MM.1S (cell line): ENCODE data around the gene SETD3.

Source experiments
- DNase-seq: peaks from one replicate; pipeline ENCODE4 v3.0.0-alpha.2; 2015
- H2AFZ ChIP-seq: fragments of 300-600 bp; sonication (generic); 2 replicates; pipeline ENCODE4 v1.6.0; 2016; ENCODE audit warnings: antibody characterized with exemption, low read length
- H3F3A ChIP-seq: fragments of 300-600 bp; sonication (generic); 2 replicates; pipeline ENCODE4 v1.6.1; 2016; ENCODE audit warnings: mild to moderate bottlenecking, antibody characterized with exemption, low read length, moderate library complexity, mixed read lengths; ENCODE audit not compliant: insufficient read depth
- H3K27ac ChIP-seq: fragments of 300-600 bp; sonication (generic); 2 replicates; pipeline ENCODE4 v1.5.1; 2016; ENCODE audit warnings: mild to moderate bottlenecking, low read length
- H3K27me3 ChIP-seq: fragments of 300-600 bp; sonication (generic); replicated peaks from 2 replicates; pipeline ENCODE4 v1.6.0; 2016; ENCODE audit warnings: low read length; ENCODE audit not compliant: insufficient read depth
- H3K36me3 ChIP-seq: fragments of 300-600 bp; sonication (generic); replicated peaks from 2 replicates; pipeline ENCODE4 v1.6.1; 2016; ENCODE audit warnings: mild to moderate bottlenecking, low read length, mixed read lengths; ENCODE audit not compliant: insufficient read depth
- H3K4me1 ChIP-seq: fragments of 300-600 bp; sonication (generic); 2 replicates; pipeline ENCODE4 v1.6.1; 2016; ENCODE audit warnings: low read length, mixed read lengths
- H3K4me2 ChIP-seq: fragments of 300-600 bp; sonication (generic); 2 replicates; pipeline ENCODE4 v1.6.0; 2016; ENCODE audit warnings: low read depth, low read length
- H3K4me3 ChIP-seq: fragments of 300-600 bp; sonication (generic); 2 replicates; pipeline ENCODE4 v1.5.1; 2016; ENCODE audit warnings: low read length, mixed read lengths
- H3K79me2 ChIP-seq: fragments of 300-600 bp; sonication (generic); 2 replicates; pipeline ENCODE4 v1.6.1; 2016; ENCODE audit warnings: mixed run types, low read length, mixed read lengths
- H3K9ac ChIP-seq: fragments of 300-600 bp; sonication (generic); 2 replicates; pipeline ENCODE4 v1.6.1; 2016; ENCODE audit warnings: low read length, mixed read lengths
- H3K9me2 ChIP-seq: fragments of 300-600 bp; sonication (generic); replicated peaks from 2 replicates; pipeline ENCODE4 v1.6.1; 2016; ENCODE audit warnings: mild to moderate bottlenecking, low read length, mixed read lengths; ENCODE audit not compliant: insufficient read depth
- H3K9me3 ChIP-seq: fragments of 300-600 bp; sonication (generic); replicated peaks from 2 replicates; pipeline ENCODE4 v1.6.1; 2016; ENCODE audit warnings: mild to moderate bottlenecking, low read length, mixed read lengths; ENCODE audit not compliant: insufficient read depth
- H4K20me1 ChIP-seq: fragments of 300-600 bp; sonication (generic); 2 replicates; pipeline ENCODE4 v1.6.1; 2016; ENCODE audit warnings: mild to moderate bottlenecking, low read length, moderate library complexity, mixed read lengths; ENCODE audit not compliant: insufficient read depth
- EZH2 ChIP-seq: fragments of 300-600 bp; sonication (generic); optimal IDR thresholded peaks from 2 replicates; pipeline ENCODE3; 2017; ENCODE audit warnings: low read depth, mild to moderate bottlenecking, antibody characterized with exemption, low read length, mixed read lengths
- EZH2phosphoT487 ChIP-seq: fragments of 300-600 bp; sonication (generic); IDR thresholded peaks from 2 replicates; pipeline ENCODE4 v1.6.1; 2018; ENCODE audit warnings: antibody characterized with exemption, low read length
- TF ChIP-seq, protein P1 (sequence below): fragments of 300-600 bp; sonication (generic); IDR thresholded peaks from 2 replicates; pipeline ENCODE4 v1.5.1; 2016; ENCODE audit warnings: antibody characterized with exemption, low read length, mixed read lengths

SETD3 gene

DNA sequence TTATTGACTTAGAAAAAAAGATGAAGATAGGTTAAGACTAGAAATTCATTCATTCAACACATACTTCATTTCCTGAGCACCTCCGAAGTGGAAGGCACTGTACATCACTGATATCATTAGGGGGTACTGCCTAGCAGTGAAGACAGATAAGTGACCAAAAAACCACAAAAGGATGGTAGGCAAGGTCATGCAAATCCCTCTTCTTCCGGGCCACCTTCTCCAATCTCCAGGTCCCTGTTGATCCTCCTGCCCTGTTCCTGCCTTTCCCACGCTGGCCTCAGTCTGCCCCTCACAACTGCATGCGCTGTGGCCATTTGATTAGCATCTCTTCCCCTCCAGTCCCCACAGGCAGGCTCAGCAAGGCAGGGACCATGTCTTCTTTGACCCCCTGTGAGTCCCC, 60.8 kb downstream of the SETD3 start:
- H3K4me1 ChIP-seq, result peaks cover 10% of the 10 kb centered on the region; the same call in 1 of the 2 replicates
- TF ChIP-seq EZH2 (no peak), EZH2phosphoT487 (no peak)
- H3K36me3 ChIP-seq, result no peaks in the 10 kb centered on the region
- no peak overlapping the region for H3K4me2 ChIP-seq
- H3K27ac ChIP-seq, result no peak overlapping the region
- DNase-seq, result no peak
- no peak overlapping the region for H3K9ac ChIP-seq
- H3K9me2 ChIP-seq, result no peaks in the 10 kb centered on the region
- no peaks in the 10 kb centered on the region for H3F3A ChIP-seq
- no peaks in the 10 kb centered on the region for H3K9me3 ChIP-seq
- no peak overlapping the region for H2AFZ ChIP-seq
- H3K27me3 ChIP-seq, result no peaks in the 10 kb centered on the region
- H4K20me1 ChIP-seq, result no peaks in the 10 kb centered on the region
- H3K4me3 ChIP-seq, result no peak overlapping the region
- H3K79me2 ChIP-seq, result no peaks in the 10 kb centered on the region

DNA sequence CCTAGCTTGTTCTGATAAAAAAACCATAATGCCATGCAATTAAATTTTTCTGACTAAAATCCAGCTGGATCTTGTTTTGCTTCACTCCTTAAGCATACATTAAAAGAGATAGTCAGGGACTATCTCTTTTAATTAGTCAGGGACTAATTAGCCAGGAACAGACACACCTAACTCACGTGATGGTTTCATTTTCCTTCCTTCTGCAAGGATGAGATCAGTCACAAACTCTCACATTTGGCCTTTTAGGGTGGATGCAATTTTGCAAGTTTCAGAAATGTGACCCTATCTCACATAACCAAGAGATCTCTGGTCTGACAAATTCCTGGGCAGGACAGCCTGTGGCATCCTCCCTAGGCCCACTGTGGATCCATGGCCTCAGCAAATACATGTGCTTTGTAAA, 62.4 kb downstream of the SETD3 start:
- H3K36me3 ChIP-seq, result no peaks in the 10 kb centered on the region

DNA sequence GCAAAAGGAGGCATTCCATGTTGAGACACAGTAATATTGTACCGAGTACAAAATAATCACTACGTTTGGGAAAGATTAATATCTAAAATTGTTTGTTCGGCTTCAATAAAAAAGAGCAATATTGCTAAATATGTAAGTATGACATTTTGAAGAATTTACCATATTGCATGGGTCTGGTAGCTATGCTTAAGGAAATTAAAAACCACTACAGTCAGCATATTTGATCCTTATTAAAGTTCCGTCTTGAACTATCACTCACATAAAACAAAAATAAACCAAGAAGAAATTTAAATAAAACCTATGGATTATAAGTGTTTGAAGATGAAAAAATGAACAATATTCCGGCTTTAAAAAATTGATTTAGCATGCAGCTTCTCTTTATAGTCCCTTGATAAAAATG, 63.8 kb downstream of the SETD3 start:
- H3K79me2 ChIP-seq, result no peaks in the 10 kb centered on the region
- H3K27ac ChIP-seq, result no peak overlapping the region
- no peaks in the 10 kb centered on the region for H3K9me2 ChIP-seq
- H3F3A ChIP-seq, result no peaks in the 10 kb centered on the region
- DNase-seq, result no peak
- peaks cover 10% of the 10 kb centered on the region; the same call in 1 of the 2 replicates for H3K4me1 ChIP-seq
- H2AFZ ChIP-seq, result no peak overlapping the region
- no peaks in the 10 kb centered on the region for H4K20me1 ChIP-seq
- H3K27me3 ChIP-seq, result no peaks in the 10 kb centered on the region
- TF ChIP-seq, protein P1, sequence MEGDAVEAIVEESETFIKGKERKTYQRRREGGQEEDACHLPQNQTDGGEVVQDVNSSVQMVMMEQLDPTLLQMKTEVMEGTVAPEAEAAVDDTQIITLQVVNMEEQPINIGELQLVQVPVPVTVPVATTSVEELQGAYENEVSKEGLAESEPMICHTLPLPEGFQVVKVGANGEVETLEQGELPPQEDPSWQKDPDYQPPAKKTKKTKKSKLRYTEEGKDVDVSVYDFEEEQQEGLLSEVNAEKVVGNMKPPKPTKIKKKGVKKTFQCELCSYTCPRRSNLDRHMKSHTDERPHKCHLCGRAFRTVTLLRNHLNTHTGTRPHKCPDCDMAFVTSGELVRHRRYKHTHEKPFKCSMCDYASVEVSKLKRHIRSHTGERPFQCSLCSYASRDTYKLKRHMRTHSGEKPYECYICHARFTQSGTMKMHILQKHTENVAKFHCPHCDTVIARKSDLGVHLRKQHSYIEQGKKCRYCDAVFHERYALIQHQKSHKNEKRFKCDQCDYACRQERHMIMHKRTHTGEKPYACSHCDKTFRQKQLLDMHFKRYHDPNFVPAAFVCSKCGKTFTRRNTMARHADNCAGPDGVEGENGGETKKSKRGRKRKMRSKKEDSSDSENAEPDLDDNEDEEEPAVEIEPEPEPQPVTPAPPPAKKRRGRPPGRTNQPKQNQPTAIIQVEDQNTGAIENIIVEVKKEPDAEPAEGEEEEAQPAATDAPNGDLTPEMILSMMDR, result no peak
- TF ChIP-seq EZH2 (no peak), EZH2phosphoT487 (no peak)
- H3K9ac ChIP-seq, result no peak overlapping the region
- H3K4me2 ChIP-seq, result no peak overlapping the region
- no peaks in the 10 kb centered on the region for H3K9me3 ChIP-seq
- no peak overlapping the region for H3K4me3 ChIP-seq
- H3K36me3 ChIP-seq, result no peaks in the 10 kb centered on the region

More for the DNA sequence above, 62.4 kb downstream of the SETD3 start:
- Histone ChIP-seq H3K4me3 (no peak overlapping the region), H3K9me2 (no peaks in the 10 kb centered on the region), H3K4me1 (peaks cover 10% of the 10 kb centered on the region; the same call in 1 of the 2 replicates), H2AFZ (no peak overlapping the region), H3K79me2 (no peaks in the 10 kb centered on the region), H3F3A (no peaks in the 10 kb centered on the region), H3K4me2 (peak overlapping the region; percentile 41), H3K9me3 (no peaks in the 10 kb centered on the region), H3K27ac (no peak overlapping the region; the same call in 1 of the 2 replicates), H4K20me1 (no peaks in the 10 kb centered on the region), H3K27me3 (no peaks in the 10 kb centered on the region), H3K9ac (no peak overlapping the region)
- DNase-seq, result no peak
- TF ChIP-seq, protein P1, result no peak
- TF ChIP-seq EZH2 (no peak), EZH2phosphoT487 (no peak)

DNA sequence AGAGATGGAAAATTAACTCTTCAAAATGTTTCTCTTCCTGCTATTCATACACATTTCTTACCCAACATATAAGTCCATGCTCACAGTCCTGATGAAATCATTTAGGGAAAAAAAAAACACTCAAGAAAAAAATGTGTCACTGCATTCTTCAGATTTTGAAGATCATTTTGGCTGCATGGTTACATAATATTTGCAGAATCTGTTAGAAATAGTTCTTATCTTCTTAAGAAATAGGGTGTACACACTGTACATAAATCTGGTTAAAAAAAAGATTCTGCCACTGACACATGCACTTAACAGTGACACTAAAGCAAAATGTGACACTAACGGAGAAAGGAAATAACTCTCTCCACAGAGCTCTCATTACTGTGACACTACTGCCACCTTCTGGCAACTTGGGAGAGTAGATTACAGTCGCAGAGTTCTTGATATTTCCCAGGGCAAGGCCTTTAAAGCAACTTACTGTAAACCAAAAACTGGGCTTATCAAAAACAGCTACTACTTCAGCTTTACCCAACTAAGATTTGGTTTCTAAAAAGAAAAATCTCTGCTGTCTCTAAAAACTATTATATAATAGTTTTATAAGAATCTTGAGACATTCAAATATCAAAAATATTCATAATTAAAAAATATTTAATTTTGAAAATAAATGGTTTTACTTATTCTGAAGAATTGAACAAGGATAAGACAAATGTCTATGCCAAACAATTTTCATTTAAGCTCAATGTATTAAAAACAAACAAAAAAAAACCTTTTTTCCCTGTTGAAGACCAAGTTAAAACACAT, 65.0 kb downstream of the SETD3 start:
- H3K9ac ChIP-seq, result no peak overlapping the region
- TF ChIP-seq EZH2, result no peak
- TF ChIP-seq, protein P1, result peak; percentile 53
- H3K9me2 ChIP-seq, result no peaks in the 10 kb centered on the region
- no peaks in the 10 kb centered on the region for H3K79me2 ChIP-seq
- no peak overlapping the region for H3K4me2 ChIP-seq
- no peak overlapping the region for H3K27ac ChIP-seq
- no peaks in the 10 kb centered on the region for H3K27me3 ChIP-seq
- H4K20me1 ChIP-seq, result no peaks in the 10 kb centered on the region
- H3K9me3 ChIP-seq, result no peaks in the 10 kb centered on the region
- no peak overlapping the region for H2AFZ ChIP-seq
- no peaks in the 10 kb centered on the region for H3K36me3 ChIP-seq
- no peaks in the 10 kb centered on the region for H3F3A ChIP-seq
- DNase-seq, result peak; percentile 75
- H3K4me3 ChIP-seq, result no peak overlapping the region
- H3K4me1 ChIP-seq, result peaks cover 10% of the 10 kb centered on the region; the same call in 1 of the 2 replicates
